ENCODE results near the gene CLEC17A.
"Not testable (repeated sequence)": the region's sequence is repeated elsewhere in the genome, so short reads cannot be mapped to it uniquely, and the experiment has no call there.

Gene CLEC17A

DNA sequence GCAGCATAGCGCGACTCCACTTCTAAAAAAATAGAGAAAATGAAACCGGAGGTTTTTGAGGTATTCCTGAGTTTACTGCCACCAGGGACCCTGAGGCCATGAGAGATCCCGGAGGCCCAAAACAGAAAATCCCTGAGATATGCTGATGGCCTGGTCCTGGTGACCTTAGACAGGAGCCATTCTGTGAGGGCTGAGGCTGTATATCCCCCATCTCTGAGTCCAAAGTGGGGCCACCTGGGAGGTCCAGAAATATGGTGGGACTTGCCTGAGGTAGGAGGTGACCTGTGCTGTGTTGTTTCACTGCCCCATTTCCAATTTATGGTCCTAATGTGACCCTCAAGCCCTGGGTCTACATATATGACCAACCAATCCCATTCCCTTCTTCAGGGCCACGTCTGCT is 1.5 kb downstream of the CLEC17A start:
- not testable (repeated sequence) for DNase-seq

DNA sequence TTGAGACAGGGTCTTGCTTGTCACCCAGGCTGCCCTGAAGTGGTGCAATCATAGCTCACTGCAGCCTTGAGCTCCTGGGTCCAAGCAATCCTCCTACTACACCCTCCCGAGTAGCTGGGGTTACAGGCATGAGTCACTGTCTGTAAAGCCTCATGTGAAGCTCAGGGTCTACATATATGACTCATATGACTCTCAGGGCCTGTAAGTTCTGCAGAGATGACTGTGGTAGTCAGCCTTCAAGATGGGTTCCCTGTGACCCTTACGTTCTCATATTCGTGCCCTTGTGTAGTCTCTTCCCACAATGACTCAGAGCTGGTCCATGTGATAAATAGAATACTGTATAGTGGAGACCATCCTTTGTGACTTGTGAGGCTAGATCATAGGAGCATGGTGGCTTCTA is 2.3 kb downstream of the CLEC17A start:
- not testable (repeated sequence) for DNase-seq

DNA sequence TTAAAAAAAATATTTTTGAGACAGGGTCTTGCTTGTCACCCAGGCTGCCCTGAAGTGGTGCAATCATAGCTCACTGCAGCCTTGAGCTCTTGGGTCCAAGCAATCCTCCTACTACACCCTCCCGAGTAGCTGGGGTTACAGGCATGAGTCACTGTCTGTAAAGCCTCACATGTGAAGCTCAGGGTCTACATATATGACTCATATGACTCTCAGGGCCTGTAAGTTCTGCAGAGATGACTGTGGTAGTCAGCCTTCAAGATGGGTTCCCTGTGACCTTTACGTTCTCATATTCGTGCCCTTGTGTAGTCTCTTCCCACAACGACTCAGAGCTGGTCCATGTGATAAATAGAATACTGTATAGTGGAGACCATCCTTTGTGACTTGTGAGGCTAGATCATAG is 6.5 kb downstream of the CLEC17A start:
- DNase-seq, result not testable (repeated sequence)

DNA sequence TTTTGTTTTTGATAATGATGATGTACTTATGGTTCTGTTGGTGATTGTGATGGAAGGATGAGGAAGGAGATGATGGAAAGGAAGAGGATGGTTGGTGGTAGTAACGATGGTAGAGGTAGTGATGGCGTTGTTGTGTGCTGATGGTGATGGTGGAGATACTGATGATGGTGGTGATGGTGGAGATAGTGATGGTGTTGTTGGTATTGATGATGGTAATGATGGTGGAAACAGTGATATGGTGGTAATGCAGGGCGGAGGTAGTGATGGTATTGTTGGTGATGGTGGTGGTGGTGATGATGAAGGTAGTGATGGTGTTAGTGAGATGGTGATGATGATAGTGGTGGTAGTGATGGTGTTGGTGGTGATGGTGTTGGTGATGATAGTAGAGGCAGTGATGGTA is 12.7 kb downstream of the CLEC17A start:
- no peak for DNase-seq

GRCh38 chr19:14599548-14600147 is 16.8 kb downstream of the CLEC17A start:
- DNase-seq, result no peak

DNA sequence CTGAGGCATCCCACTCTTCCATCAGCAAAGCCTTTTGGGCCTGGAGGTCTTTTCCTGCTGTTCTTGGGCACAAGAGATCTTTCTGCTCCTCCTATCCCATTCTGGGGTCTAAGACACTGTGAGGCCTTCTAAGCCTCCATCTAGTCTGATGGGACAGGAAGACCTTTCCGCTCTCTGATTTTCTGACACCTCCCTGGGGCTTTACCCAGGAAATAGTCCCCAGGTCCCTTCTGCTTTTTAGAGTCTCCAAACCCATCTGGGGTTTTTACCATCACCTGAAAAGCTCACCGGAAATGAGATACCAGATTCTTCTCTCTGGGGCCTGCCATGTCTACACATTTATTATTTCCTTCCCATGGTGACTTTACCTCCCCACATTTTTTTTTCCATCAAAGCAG is 21.1 kb downstream of the CLEC17A start:
- DNase-seq, result no peak

DNA sequence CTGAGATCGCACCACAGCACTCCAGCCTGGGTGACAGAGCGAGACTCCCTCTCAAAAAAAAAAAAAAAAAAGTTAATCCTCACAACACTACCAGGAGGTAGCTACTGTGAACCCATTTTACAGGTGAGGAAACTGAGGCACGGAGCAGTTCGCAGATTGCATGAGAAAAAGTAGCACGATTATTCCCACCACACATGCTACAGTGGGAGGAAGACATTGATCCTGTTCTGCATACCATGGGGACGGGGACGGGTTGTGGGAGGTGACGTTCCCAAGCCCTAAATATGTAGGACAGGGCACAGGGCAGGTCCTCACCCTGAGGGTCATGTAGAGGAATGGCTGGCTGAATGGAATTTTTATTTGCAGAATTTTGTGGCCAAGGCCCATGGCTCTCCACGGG is 23.7 kb downstream of the CLEC17A start:
- no peak for DNase-seq

- peak; percentile 4 for DNase-seq
Measured at GRCh38 chr19:14611051-14611450, 28.2 kb downstream of the CLEC17A start.

DNA sequence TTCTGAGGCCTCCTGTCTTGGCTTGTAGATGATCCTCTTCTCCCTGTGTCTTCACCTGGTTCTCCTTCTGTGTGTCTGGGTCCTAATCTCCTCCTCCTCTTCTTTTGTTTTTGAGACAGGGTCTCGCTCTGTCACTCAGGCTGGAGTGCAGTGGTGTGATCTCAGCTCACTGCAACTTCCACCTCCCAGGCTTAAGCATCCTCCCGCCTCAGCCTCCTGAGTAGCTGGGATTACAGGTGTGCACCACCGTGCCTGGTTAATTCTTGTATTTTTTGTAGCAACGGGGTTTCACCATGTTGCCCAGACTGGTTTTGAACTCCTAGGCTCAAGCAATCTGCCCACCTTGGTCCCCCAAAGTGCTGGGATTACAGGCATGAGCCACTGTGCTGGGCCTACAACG is 29.4 kb downstream of the CLEC17A start:
- DNase-seq, result not testable (repeated sequence)

DNA sequence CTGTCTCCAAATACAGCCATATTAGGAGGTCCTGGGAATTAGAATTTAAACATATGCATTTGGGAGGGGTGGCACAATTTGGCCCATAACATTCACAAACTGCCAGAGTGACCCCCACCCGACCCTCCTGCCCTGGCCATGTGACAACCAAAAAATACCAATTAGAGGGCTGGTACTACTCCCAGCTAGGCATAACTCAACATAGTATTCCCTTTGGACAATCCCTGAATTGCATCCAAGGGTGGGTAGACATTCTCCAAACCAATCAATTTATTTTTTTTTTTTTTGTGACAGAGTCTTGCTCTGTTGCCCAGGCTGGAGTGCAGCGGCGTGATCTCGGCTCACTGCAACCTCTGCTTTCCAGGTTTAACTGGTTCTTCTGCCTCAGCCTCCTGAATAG is 29.8 kb downstream of the CLEC17A start:
- DNase-seq, result no peak

GRCh38 chr19:14613399-14614098 is 30.7 kb downstream of the CLEC17A start:
- DNase-seq, result not testable (repeated sequence)

GRCh38 chr19:14614099-14614412 is 31.2 kb downstream of the CLEC17A start:
- DNase-seq, result no peak

DNA sequence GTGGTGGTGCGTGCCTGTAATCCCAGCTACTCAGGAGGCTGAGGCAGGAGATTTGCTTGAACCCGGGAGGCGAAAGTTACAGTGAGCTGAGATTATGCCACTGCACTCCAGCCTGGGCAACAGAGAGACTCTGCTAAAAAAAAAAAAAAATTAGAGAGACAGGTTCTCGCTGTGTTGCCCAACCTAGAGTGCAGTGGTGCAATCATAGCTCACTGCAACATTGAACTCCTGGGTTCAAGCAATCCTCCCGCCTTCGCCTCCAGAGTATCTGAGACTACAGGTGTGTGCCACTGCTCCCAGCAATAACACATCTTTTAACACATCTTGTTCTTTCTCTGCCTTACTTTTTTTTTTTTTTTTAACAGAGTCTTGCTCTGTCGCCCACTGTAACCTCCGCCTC is 32.7 kb downstream of the CLEC17A start:
- no peak for DNase-seq

DNA sequence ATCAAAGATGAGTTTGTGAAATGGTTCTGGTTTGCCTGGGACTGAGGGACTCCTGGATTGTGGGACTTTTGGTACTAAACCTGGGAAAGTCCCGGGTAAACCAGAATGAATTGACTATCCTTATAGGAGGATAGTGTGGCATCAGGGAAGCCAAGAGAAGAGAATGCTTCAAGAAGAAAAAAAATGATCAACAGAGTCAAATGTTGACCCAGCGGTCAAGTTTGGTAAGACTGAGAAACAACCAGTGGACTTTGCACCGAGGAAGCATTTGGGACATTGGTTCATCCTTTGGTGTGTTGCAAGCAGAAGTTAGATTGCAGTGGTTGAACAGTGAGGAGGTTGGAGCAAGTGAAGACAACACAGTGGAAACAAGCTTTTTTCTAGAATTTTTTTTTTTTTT is 33.5 kb downstream of the CLEC17A start:
- no peak for DNase-seq

DNA sequence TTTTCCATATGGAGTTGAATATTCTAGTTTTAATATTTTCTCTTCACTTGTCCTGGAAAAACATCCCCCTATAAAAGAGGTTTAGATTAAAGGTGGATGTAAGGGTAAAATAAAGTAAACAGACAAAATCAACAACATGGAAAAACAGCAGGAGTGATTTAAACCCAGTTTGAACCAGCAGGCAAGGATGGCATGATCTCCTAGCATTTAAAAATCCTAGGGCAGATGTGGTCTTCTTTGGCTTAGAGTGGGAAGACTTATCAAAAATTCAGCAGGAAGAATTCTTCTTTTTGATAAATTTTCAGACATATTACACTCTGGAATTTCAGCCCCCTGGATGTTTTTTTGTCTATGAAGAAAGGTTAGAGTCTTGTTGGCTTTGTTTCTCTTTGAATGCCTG is 36.5 kb downstream of the CLEC17A start:
- no peak for DNase-seq

- DNase-seq, result not testable (repeated sequence)
Measured at GRCh38 chr19:14624491-14624890, 41.6 kb downstream of the CLEC17A start.

- DNase-seq, result no peak
Measured at GRCh38 chr19:14629557-14629956, 46.7 kb downstream of the CLEC17A start.

- DNase-seq, result no peak
Measured at GRCh38 chr19:14632286-14632685, 49.4 kb downstream of the CLEC17A start.

- DNase-seq, result no peak
Measured at GRCh38 chr19:14639536-14640277, 56.8 kb downstream of the CLEC17A start.

DNA sequence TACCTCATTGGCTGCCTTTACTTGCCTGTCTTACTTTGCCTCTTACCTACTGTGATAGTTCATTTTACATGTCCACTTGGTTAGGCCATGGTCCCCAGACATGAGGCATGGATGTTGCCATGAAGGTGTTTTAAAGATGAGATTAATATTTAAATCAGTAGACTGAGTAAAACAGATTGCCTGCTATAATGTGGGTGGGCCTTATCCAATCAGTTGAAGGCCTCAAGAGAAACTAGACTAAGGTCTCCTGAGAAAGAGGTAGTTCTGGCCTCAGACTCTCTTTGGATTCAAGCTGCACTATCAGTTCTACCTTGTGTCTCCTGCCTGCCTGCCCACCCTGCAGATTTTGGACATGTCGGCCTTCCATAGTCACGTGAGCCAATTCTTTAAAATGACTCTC is 65.6 kb downstream of the CLEC17A start:
- no peak for DNase-seq

GRCh38 chr19:14649020-14649419 is 66.1 kb downstream of the CLEC17A start:
- no peak for DNase-seq

GRCh38 chr19:14650161-14650560 is 67.3 kb downstream of the CLEC17A start:
- DNase-seq, result no peak

DNA sequence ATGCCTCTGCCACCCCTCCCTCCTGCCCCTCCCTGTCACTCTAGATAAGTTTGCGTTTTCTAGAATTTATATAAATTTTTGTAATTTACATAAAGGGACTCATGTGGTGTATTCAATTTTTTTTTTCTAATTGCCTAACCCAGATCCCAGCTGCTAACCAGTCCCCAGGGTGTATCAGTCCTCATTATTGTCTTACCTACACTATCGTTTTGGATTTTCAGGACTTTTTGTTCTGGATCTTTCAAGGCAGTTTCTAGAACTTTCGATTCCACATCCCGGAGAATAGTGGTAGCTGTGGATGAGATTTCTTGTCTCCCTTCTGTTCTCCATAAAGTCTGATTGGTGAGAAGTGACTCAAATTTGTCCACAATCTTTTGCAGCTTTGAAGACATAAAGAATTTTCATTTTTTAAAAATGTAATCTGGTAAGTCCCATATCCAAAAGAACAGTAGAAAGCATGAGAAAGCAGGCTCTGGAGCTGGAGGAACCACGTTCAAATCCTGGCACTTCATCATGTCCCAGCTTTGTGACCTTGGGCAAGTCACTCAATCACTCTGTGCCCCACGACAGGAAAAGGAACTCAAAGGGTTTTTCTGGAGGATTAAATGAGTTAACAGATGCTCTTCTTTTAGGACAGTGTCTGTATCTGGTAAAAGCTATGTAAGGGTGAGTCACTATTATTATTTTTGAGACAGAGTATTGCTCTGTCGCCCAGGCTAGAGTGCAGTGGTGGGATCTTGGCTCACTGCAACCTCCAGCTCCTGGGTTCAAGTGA is 72.1 kb downstream of the CLEC17A start:
- DNase-seq, result no peak

DNA sequence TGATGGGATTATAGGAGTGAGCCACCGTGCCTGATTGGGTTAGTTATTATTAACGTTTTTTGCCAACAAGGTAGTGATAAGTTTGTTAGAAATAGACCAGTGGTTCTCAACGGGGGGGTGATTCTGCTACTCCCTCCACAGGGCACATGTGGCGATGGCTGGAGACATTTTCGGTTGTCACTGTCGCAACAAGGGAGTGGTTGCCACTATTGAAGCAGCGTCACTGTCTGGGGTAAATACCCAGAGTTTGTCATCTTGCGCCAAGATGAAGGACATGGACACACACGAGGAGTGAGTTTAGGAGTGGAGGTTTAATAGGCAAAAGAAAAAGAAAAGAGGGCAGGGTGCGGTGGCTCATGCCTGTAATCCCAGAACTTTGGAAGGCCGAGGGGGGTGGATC is 72.8 kb downstream of the CLEC17A start:
- no peak for DNase-seq

All from midbrain (tissue), 1 donor.